WTC11 (cell line): ENCODE measurements around the gene HDHD2. TPM values are rescaled to one million over a fixed set of nuclear protein-coding genes. Genes with fewer than 3 reads are reported as not detected.

Experiments used
- ATAC-seq: fragments of 200-7000 bp; cut with Tn5 transposase; 2 replicates; pipeline ENCODE4 v1.10.0; 2021; ENCODE audit warnings: mild to moderate bottlenecking, moderate library complexity
- CTCF ChIA-PET: fragments of 300-600 bp; sonication (Branson Sonifier 250); formaldehyde crosslinking; loops from one replicate; lab custom pipeline; 2021; ENCODE audit warnings: antibody characterized with exemption; lab: Charles Lee
- POLR2A ChIA-PET: fragments of 350-600 bp; sonication (Branson Sonifier 250); formaldehyde crosslinking; loops from one replicate; lab custom pipeline; 2021; ENCODE audit warnings: antibody characterized with exemption; lab: Charles Lee
- DNase-seq: peaks from one replicate; pipeline ENCODE4 v3.0.0; 2021; ENCODE audit warnings: low spot score
- H3K27ac Mint-ChIP-seq: 2 replicates; pipeline ENCODE4 v1.8.0; 2021; ENCODE audit warnings: mixed read lengths
- H3K27me3 Mint-ChIP-seq: 2 replicates; pipeline ENCODE4 v1.8.0; 2021; ENCODE audit warnings: low read depth, mild to moderate bottlenecking, moderate library complexity, mixed read lengths
- H3K36me3 Mint-ChIP-seq: 2 replicates; pipeline ENCODE4 v1.8.0; 2021; ENCODE audit warnings: mixed read lengths
- H3K4me1 Mint-ChIP-seq: 2 replicates; pipeline ENCODE4 v1.8.0; 2022; ENCODE audit warnings: mixed read lengths
- H3K4me3 Mint-ChIP-seq: 2 replicates; pipeline ENCODE4 v1.8.0; 2021; ENCODE audit warnings: mild to moderate bottlenecking, moderate library complexity, mixed read lengths
- H3K9me3 Mint-ChIP-seq: 2 replicates; pipeline ENCODE4 v1.8.0; 2021; ENCODE audit warnings: mixed read lengths
- ETV6 ChIP-seq: sonication (generic); formaldehyde crosslinking; IDR thresholded peaks from 2 replicates; pipeline ENCODE4 v1.8.1; 2022; ENCODE audit warnings: mild to moderate bottlenecking, missing genetic modification reagents
- FOXK1 ChIP-seq: sonication (generic); formaldehyde crosslinking; IDR thresholded peaks from 2 replicates; pipeline ENCODE4 v1.8.0; 2022; ENCODE audit warnings: mild to moderate bottlenecking, moderate library complexity, missing genetic modification reagents
- FOXP1 ChIP-seq: sonication (generic); formaldehyde crosslinking; IDR thresholded peaks from 2 replicates; pipeline ENCODE4 v1.8.0; 2022; ENCODE audit warnings: missing genetic modification reagents, mild to moderate bottlenecking, moderate library complexity, borderline replicate concordance
- GABPB1 ChIP-seq: sonication (generic); formaldehyde crosslinking; IDR thresholded peaks from 2 replicates; pipeline ENCODE4 v1.8.1; 2023; ENCODE audit warnings: mild to moderate bottlenecking, missing genetic modification reagents
- MYBL2 ChIP-seq: sonication (generic); formaldehyde crosslinking; IDR thresholded peaks from 2 replicates; pipeline ENCODE4 v1.8.1; 2023; ENCODE audit warnings: mild to moderate bottlenecking, moderate library complexity, missing genetic modification reagents
- NR3C1 ChIP-seq: sonication (generic); formaldehyde crosslinking; conservative IDR thresholded peaks from 2 replicates; pipeline ENCODE4 v1.8.1; 2023; ENCODE audit warnings: low read depth, mild to moderate bottlenecking, missing genetic modification reagents
- OVOL2 ChIP-seq: fragments of 250-450 bp; sonication (Bioruptor Pico); IDR thresholded peaks from 2 replicates; pipeline ENCODE4 v1.9.0; 2021; ENCODE audit warnings: mild to moderate bottlenecking, borderline replicate concordance
- PRDM15 ChIP-seq: sonication (generic); formaldehyde crosslinking; IDR thresholded peaks from 2 replicates; pipeline ENCODE4 v1.8.0; 2022; ENCODE audit warnings: missing genetic modification reagents
- STAT6 ChIP-seq: sonication (generic); formaldehyde crosslinking; conservative IDR thresholded peaks from 2 replicates; pipeline ENCODE4 v1.8.1; 2023; ENCODE audit warnings: mild to moderate bottlenecking, low read depth, missing genetic modification reagents, moderate library complexity
- TCF7 ChIP-seq: sonication (generic); formaldehyde crosslinking; IDR thresholded peaks from 2 replicates; pipeline ENCODE4 v1.8.0; 2022; ENCODE audit warnings: mild to moderate bottlenecking, low read depth, missing genetic modification reagents, moderate library complexity
- TEAD1 ChIP-seq: sonication (generic); formaldehyde crosslinking; IDR thresholded peaks from 2 replicates; pipeline ENCODE4 v1.8.0; 2022; ENCODE audit warnings: mild to moderate bottlenecking, missing genetic modification reagents
- TEAD4 ChIP-seq: sonication (generic); formaldehyde crosslinking; IDR thresholded peaks from 2 replicates; pipeline ENCODE4 v1.8.0; 2022; ENCODE audit warnings: mild to moderate bottlenecking, missing genetic modification reagents
- ZNF219 ChIP-seq: sonication (generic); formaldehyde crosslinking; IDR thresholded peaks from 2 replicates; pipeline ENCODE4 v1.8.0; 2023; ENCODE audit warnings: missing genetic modification reagents, mild to moderate bottlenecking, borderline replicate concordance
- ZNF317 ChIP-seq: sonication (generic); formaldehyde crosslinking; IDR thresholded peaks from 2 replicates; pipeline ENCODE4 v1.8.1; 2023; ENCODE audit warnings: low read depth, mild to moderate bottlenecking, moderate library complexity, missing genetic modification reagents, borderline replicate concordance
- ZNF423 ChIP-seq: fragments of 250-450 bp; sonication (Bioruptor Pico); IDR thresholded peaks from 2 replicates; pipeline ENCODE4 v2.1.2; 2022; ENCODE audit warnings: mild to moderate bottlenecking, moderate library complexity
- total RNA-seq: library from RNA; stranded (reverse); gene quantifications from 3 replicates; pipeline ENCODE4 v1.2.3, GENCODE V29; 2021
- TF ChIP-seq, protein P1 (sequence below): fragments of 250-450 bp; sonication (Bioruptor Pico); IDR thresholded peaks from 2 replicates; pipeline ENCODE4 v1.9.0; 2021; ENCODE audit warnings: mild to moderate bottlenecking
- TF ChIP-seq, protein P2 (sequence below): sonication (generic); formaldehyde crosslinking; conservative IDR thresholded peaks from 2 replicates; pipeline ENCODE4 v1.8.1; 2022; ENCODE audit warnings: mild to moderate bottlenecking, missing genetic modification reagents
- TF ChIP-seq, protein P3 (sequence below): sonication (generic); formaldehyde crosslinking; IDR thresholded peaks from 2 replicates; pipeline ENCODE4 v1.8.1; 2023; ENCODE audit warnings: mild to moderate bottlenecking, missing genetic modification reagents, moderate library complexity

HDHD2 gene
- total RNA-seq, 1 experiment from 2014 or later = 42.1 TPM

DNA sequence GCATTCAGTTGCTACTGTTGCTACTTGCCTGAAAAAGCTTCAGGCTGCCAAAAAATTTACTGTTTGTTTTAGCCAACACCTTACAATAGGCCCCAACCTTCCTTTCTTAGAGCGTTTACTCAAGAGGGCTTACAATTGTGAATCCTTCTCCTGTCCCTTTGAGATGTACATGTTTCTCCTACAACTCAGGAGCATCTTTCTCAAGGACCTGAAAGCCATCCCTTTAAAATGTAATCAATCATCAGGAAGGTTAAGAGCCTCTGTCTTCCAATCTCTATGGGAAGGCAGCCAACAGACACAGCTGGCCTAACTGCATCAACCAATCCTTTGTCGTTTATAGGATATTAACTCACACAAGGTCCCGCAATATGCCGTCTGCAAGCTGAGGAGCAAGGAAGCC lies 29.2 kb upstream of the HDHD2 start:
- no peak for TF ChIP-seq TEAD4 (CRISPR knock-in tag)
- no peak for TF ChIP-seq NR3C1
- TF ChIP-seq ZNF423 (CRISPR knock-in tag) = no peak
- TF ChIP-seq, protein P1, sequence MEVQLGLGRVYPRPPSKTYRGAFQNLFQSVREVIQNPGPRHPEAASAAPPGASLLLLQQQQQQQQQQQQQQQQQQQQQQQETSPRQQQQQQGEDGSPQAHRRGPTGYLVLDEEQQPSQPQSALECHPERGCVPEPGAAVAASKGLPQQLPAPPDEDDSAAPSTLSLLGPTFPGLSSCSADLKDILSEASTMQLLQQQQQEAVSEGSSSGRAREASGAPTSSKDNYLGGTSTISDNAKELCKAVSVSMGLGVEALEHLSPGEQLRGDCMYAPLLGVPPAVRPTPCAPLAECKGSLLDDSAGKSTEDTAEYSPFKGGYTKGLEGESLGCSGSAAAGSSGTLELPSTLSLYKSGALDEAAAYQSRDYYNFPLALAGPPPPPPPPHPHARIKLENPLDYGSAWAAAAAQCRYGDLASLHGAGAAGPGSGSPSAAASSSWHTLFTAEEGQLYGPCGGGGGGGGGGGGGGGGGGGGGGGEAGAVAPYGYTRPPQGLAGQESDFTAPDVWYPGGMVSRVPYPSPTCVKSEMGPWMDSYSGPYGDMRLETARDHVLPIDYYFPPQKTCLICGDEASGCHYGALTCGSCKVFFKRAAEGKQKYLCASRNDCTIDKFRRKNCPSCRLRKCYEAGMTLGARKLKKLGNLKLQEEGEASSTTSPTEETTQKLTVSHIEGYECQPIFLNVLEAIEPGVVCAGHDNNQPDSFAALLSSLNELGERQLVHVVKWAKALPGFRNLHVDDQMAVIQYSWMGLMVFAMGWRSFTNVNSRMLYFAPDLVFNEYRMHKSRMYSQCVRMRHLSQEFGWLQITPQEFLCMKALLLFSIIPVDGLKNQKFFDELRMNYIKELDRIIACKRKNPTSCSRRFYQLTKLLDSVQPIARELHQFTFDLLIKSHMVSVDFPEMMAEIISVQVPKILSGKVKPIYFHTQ (CRISPR knock-in tag) = no peak
- TF ChIP-seq, protein P2, sequence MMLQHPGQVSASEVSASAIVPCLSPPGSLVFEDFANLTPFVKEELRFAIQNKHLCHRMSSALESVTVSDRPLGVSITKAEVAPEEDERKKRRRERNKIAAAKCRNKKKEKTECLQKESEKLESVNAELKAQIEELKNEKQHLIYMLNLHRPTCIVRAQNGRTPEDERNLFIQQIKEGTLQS = no peak
- TF ChIP-seq ETV6 (CRISPR knock-in tag) = no peak
- TF ChIP-seq FOXK1 (CRISPR knock-in tag) = no peak
- TF ChIP-seq STAT6 (CRISPR knock-in tag) = no peak
- no peak for TF ChIP-seq FOXP1 (CRISPR knock-in tag)
- TF ChIP-seq PRDM15 (CRISPR knock-in tag) = no peak
- Mint-ChIP-seq H3K4me1 (peaks cover 5% of the 10 kb centered on the region), H3K9me3 (peaks cover 14% of the 10 kb centered on the region), H3K27me3 (peaks cover 25% of the 10 kb centered on the region), H3K36me3 (peaks cover 9% of the 10 kb centered on the region), H3K4me3 (no peak overlapping the region), H3K27ac (no peak overlapping the region)
- ATAC-seq (no peak), DNase-seq (no peak)
- POLR2A ChIA-PET = interaction anchor here (0.6 kb wide), 1 partner anchor 377 kb away, joined by 6 read pairs; no protein-coding TSS in a partner anchor
- CTCF ChIA-PET = interaction anchor here (1.3 kb wide), 1 partner anchor 25 kb away, joined by 5 read pairs; no protein-coding TSS in a partner anchor

DNA sequence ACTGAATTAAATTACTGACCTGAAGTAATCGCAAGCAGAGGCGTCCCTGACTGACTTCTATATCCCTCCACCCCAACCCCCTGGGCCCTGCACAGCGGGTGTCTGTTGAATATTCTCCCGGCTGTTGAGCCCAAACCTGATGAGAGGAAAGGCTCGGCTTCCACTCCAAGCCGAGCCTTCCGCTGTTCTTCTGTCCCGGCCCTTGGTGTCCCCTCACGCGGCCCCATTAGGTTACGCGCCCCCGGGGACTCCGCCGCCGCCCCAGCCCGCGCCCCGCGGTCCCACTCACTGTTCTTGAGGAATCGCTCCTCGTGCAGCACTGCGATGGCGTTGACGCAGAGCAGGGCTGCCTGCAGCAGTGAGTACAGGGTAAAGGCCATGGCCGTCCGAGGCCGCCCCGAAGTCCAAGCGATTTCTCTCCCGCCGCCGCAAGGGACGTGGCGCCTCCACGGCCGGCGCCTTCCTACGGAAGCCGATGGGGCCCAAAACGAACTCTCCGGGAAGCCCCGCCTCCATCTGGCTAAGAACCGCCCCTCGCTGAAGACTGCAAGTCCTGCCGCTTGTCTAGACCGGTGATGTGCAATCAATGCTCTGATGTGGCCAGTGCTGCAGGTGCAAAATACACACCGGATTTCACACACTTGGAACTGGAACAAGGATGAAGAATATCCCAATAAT lies 25.7 kb upstream of the HDHD2 start, which contains the start of gene IER3IP1:
Gene IER3IP1, minus strand, starts transcription at position 467 of the 678 bp plus-strand sequence. Its CDS starts 87 bp downstream, at position 380.
- Mint-ChIP-seq H3K4me1 (peaks cover 5% of the 10 kb centered on the region), H3K27me3 (peaks cover 11% of the 10 kb centered on the region; the same call in 1 of the 2 replicates), H3K4me3 (no peak within 1 kb of the TSS), H3K27ac (0 out of 2 replicates have a peak within 1 kb of the TSS, but pooled peaks have one; percentile 60), H3K9me3 (no peaks in the 10 kb centered on the region), H3K36me3 (no peaks in the 10 kb centered on the region)
- CTCF ChIA-PET = no interaction called here
- ATAC-seq (peak; percentile 87), DNase-seq (peak; percentile 90)
- POLR2A ChIA-PET = interaction anchor here (0.7 kb wide), 1 partner anchor 26 kb away, joined by 3 read pairs; no protein-coding TSS in a partner anchor
- TF ChIP-seq ZNF317 (CRISPR knock-in tag) (no peak), OVOL2 (CRISPR knock-in tag) (no peak), TCF7 (CRISPR knock-in tag) (no peak), STAT6 (CRISPR knock-in tag) (no peak), MYBL2 (CRISPR knock-in tag) (peak; percentile 66; the same call in 1 of the 2 replicates), ZNF219 (CRISPR knock-in tag) (no peak), GABPB1 (CRISPR knock-in tag) (peak; percentile 58; the same call in 1 of the 2 replicates), TEAD1 (0 out of 2 replicates have a peak, but pooled peaks have one; percentile 57)
- TF ChIP-seq, protein P3, sequence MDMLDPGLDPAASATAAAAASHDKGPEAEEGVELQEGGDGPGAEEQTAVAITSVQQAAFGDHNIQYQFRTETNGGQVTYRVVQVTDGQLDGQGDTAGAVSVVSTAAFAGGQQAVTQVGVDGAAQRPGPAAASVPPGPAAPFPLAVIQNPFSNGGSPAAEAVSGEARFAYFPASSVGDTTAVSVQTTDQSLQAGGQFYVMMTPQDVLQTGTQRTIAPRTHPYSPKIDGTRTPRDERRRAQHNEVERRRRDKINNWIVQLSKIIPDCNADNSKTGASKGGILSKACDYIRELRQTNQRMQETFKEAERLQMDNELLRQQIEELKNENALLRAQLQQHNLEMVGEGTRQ (CRISPR knock-in tag) = peak; percentile 44
- TF ChIP-seq, protein P2 = no peak
